CD4-positive, alpha-beta T cell treated with Interferon alpha-2 for 1 hour (primary cell): Measurements from ENCODE around the gene FRA10AC1.

Source experiments
- DNase-seq, 2 donors: peaks; one replicate each; pipeline ENCODE4 v3.0.0-alpha.2; 2020 to 2022

The FRA10AC1 gene

DNA sequence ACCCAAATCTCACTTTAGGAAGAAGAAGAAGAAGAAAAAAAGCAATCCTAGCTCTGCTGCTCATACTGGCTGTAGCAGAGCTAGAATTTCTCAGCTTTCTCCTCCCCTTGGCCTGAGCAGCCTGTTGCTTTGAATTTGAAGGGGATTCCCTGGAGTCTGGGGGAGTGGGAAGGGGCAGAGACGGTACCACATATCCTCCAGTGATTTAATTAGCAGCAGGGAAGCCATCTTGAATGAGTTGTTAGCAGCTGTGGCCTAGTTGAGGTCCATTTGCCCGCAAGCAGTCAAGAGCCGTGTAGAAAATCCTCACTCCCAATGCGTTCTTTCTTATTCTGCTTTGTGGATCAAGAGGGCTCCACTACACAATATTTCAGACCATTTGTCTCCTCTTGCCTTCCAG lies 73.5 kb downstream of the FRA10AC1 start:
- no peak for DNase-seq

DNA sequence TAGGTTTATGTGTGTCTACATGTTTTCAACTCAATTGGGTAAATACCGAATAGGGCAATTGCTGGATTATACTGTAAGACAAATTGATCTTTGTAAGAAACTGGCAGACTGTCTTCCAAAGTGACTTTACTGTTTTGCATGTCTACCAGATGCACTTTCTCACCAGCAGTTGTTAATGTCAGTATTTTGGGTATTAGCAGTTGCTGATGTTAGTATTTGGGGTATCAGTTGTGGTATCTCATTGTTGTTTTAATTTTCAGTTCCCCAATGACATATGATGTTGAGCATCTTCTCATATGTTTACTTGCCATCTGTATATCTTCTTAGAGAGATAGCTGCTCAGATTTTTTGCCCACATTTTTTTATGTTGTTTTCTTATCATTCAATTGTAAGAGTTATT lies 79.5 kb downstream of the FRA10AC1 start:
- no peak for DNase-seq

DNA sequence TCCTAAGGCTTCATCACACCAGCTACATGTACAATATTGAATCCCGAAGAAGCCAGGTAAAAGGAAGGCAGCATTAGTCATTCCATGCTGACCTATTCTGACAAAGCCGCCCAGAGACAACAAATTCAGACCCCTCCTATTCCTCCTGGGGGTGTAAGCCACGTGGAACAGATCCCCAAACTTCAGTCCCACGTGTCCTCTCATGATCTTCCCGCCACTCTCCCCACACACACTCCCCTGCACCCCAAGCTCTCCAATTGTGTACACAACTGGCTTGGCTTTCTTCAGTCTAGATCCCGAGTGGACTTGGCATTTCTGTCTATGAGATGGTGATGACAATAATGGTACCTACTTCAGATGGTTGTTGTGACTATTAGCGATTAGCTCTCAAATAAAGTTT lies 81.5 kb downstream of the FRA10AC1 start:
- DNase-seq: no peak
